Activated T-helper 17 cell treated with anti-CD3 and anti-CD28 coated beads, Interleukin-2, amount 50 U/mL, for 72 hours (primary cell): ENCODE measurements around the gene ABCA4. TPM values are rescaled to one million over a fixed set of nuclear protein-coding genes. Genes with fewer than 3 reads are reported as not detected.

Experiments used
- ATAC-seq: fragments of 150-1000 bp; cut with Tn5 transposase; replicated peaks from 2 replicates; pipeline ENCODE4 v1.10.0; 2021; ENCODE audit warnings: mild to moderate bottlenecking, moderate library complexity
- H3K27ac Mint-ChIP-seq: one replicate; pipeline ENCODE4 v1.8.0; 2022; ENCODE audit warnings: mixed read lengths
- H3K27me3 Mint-ChIP-seq: one replicate; pipeline ENCODE4 v1.8.0; 2022; ENCODE audit warnings: mixed read lengths
- H3K36me3 Mint-ChIP-seq: one replicate; pipeline ENCODE4 v1.8.0; 2022; ENCODE audit warnings: low read depth, mild to moderate bottlenecking, mixed read lengths
- H3K4me1 Mint-ChIP-seq: one replicate; pipeline ENCODE4 v1.8.0; 2022; ENCODE audit warnings: mixed read lengths
- H3K4me3 Mint-ChIP-seq: one replicate; pipeline ENCODE4 v1.8.0; 2022; ENCODE audit warnings: mild to moderate bottlenecking, mixed read lengths
- H3K9me3 Mint-ChIP-seq: one replicate; pipeline ENCODE4 v1.8.0; 2022; ENCODE audit warnings: mixed read lengths
- total RNA-seq, 2 donors: library from RNA; stranded (reverse); gene quantifications; one replicate each; pipeline ENCODE4 v1.2.3, GENCODE V29; 2022

ABCA4 gene
- total RNA-seq, 2 donors from 2014 or later, result not detected

DNA sequence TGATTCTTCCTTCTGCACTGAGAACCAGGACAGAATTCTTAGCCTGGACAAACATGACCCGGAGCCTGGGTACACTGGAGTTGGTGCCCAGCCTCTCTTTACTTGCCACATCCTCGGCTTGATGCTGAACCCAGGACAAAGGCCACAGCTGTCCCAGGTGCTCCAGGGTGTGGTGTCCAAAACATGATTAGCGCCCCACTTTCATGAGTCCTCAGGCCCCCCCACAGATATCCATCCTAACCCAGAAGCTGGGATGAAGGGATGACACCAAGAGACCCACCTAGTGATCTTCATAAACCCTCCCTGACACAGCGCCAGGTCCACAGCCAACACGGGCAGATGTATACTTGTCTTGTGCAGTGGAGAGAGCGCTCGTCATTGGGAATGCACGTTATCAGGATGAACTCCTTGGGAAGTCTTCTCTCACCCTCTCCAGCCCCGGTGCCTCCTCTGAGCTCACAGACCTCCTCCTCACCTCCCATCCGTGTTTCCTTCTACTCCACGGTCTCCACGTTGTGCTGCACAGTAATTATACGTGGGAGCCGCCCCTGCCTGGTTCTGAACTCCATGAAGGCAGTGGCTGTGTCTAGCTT, 3.6 kb downstream of the ABCA4 start:
- Mint-ChIP-seq H3K9me3 (no peaks in the 10 kb centered on the region), H3K27ac (no peak overlapping the region), H3K36me3 (no peaks in the 10 kb centered on the region), H3K4me1 (no peaks in the 10 kb centered on the region), H3K27me3 (peaks cover 24% of the 10 kb centered on the region), H3K4me3 (no peak overlapping the region)
- ATAC-seq, result no peak

DNA sequence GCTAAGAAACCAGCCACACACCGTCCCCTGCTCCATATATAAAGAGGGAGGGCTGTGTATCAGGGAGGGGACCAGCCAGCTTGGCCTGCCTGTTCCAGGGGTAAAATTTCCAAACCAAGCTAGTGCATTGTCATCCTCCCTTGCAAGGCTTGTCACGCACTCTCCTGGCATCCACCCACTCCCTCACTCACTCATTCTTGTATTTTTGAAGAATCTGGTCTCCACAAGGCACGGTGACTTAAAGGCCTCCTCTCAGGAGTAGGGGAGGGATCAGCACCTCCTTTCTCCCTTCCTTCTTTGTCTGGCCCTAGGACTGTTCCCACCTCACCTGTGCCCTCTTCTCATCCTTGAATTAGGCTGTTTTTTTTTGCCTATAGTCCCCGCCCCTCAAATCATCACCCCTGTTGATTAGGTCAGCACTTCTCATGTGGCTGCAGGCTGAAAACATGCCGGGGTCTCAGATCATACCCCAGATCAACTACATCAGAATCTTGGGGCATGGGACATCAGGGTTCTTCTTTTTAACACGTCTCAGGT, 5.0 kb downstream of the ABCA4 start:
- no peak for ATAC-seq
- Mint-ChIP-seq H3K36me3 (no peaks in the 10 kb centered on the region), H3K27me3 (peaks cover 21% of the 10 kb centered on the region), H3K4me3 (no peak overlapping the region), H3K27ac (no peak overlapping the region), H3K4me1 (no peaks in the 10 kb centered on the region), H3K9me3 (no peaks in the 10 kb centered on the region)

DNA sequence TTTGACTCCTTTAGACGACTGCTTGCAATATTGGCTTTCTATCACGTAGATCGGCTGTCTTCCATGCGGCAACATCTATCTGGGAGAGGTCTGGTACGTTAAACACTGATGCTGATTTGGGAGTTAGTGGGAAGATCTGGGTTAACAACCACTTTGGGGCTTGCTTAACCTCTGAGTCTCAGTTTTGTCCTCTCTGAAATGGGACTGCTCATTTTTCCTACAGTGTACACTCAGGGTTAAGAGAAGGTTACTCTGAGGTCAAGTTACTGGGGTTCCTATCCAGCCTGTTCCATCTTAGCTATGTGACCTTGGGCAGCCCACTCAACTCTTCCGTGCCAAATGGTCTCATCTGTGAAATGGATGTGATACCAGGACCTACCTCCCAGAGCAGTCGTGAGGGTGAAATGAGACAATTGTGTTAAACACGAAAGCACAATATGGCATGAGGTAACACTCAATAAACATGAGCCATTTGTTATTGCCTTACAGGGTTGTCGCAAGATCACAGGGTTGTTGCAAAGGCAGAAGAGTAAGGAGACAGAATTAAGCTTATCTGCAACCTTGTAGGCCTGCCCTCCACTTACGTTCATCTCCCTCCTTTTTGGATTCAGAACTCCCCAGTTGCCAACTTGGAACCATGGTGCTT, 5.6 kb downstream of the ABCA4 start:
- Mint-ChIP-seq H3K9me3 (no peaks in the 10 kb centered on the region), H3K4me1 (no peaks in the 10 kb centered on the region), H3K4me3 (no peak overlapping the region), H3K36me3 (no peaks in the 10 kb centered on the region), H3K27me3 (peaks cover 21% of the 10 kb centered on the region), H3K27ac (no peak overlapping the region)
- ATAC-seq, result no peak

DNA sequence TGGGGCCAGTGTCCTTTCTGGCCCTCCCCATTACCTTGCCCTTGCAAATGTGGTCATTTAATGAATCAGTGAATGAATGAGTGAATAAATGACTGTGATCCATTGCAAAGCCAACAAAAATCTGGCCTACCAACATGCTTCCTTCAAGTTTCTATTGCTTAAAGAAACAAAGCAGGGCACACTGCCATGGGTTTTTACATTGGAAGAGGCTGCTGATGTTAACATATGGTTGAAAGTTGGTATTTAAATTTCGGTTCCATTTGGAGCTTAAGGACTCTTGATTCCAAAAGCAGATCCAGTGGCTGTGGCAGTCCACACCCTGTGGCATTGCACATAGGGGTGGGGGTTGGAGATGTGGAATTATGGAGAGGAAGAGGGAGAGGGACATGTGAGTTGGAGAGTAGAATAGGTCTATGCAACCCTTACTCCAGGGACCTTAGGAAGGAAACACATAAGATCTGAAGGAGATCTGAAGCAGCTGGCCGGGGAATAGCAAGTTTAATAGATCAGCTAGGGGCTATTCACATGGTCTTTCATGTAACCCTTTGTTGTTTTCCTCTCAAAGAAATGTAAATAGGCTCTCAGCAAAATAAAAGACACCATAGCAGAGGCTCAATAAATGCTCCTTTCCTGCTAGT, 7.2 kb downstream of the ABCA4 start:
- Mint-ChIP-seq H3K27ac (no peak overlapping the region), H3K9me3 (no peaks in the 10 kb centered on the region), H3K4me3 (no peak overlapping the region), H3K36me3 (no peaks in the 10 kb centered on the region), H3K27me3 (peaks cover 11% of the 10 kb centered on the region), H3K4me1 (no peaks in the 10 kb centered on the region)
- no peak for ATAC-seq

DNA sequence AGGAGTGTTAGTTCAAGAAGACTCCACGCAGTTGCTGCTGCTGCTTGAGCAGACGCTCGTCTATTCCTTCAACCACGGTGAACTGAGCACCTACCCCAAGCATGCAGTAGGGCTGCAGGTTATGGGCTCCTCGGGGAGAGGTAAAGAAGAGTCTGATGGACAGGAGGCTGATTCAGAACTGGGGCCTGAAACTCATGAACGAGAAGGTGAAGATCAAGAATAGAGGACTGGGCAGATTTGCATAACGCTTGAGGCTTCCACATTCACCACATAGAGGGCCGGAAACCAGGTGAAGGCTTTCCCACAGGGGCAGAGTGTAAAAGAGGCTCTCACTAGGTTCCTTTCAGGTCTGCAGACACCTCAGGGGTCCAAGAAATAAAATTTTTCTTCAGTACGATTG, 9.1 kb downstream of the ABCA4 start:
- H3K4me1 Mint-ChIP-seq, result peaks cover 5% of the 10 kb centered on the region
- no peak for ATAC-seq
- H3K27me3 Mint-ChIP-seq, result peaks cover 27% of the 10 kb centered on the region
- no peaks in the 10 kb centered on the region for H3K9me3 Mint-ChIP-seq
- no peak overlapping the region for H3K27ac Mint-ChIP-seq
- no peak overlapping the region for H3K4me3 Mint-ChIP-seq
- no peaks in the 10 kb centered on the region for H3K36me3 Mint-ChIP-seq

DNA sequence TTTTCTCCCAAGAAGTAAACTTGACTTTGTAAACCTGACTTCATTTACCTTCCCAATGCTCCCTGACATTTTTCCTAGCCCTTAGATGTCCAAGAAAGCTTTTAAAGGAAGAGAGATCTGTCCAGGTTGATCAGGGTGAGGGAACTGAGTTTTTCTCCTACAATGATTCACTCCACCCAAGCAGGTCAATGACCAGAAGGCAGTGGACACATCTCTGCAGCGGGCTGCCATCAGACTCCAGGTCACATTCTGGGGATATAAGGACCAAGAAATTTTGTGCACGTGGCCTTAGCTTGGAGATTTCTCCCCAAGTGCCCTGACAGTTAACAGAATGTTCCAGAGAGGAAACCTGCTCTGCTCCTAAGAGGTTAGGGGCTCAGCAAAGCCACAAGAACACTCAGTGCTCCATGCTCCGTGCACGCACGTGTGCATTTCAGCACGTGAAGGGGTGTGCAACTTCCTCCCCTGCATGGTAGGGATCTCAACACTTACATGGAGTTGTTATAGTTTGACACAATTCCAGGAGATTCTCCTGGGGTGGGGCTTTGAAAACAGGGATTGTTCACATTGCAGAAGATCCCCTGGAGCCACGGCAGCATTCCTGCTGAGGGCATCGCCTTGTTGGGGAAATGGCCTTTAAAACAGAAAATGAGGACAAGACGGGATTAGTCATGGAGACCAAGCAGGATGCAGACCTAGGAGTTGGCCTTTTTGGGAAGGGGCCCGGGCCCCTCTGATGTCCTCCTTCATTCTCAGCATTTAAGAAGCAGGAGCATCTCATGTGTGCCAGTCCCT, 9.8 kb downstream of the ABCA4 start:
- Mint-ChIP-seq H3K27me3 (peaks cover 30% of the 10 kb centered on the region), H3K4me1 (peaks cover 5% of the 10 kb centered on the region), H3K4me3 (no peak overlapping the region), H3K36me3 (no peaks in the 10 kb centered on the region), H3K9me3 (no peaks in the 10 kb centered on the region), H3K27ac (no peak overlapping the region)
- ATAC-seq, result no peak

DNA sequence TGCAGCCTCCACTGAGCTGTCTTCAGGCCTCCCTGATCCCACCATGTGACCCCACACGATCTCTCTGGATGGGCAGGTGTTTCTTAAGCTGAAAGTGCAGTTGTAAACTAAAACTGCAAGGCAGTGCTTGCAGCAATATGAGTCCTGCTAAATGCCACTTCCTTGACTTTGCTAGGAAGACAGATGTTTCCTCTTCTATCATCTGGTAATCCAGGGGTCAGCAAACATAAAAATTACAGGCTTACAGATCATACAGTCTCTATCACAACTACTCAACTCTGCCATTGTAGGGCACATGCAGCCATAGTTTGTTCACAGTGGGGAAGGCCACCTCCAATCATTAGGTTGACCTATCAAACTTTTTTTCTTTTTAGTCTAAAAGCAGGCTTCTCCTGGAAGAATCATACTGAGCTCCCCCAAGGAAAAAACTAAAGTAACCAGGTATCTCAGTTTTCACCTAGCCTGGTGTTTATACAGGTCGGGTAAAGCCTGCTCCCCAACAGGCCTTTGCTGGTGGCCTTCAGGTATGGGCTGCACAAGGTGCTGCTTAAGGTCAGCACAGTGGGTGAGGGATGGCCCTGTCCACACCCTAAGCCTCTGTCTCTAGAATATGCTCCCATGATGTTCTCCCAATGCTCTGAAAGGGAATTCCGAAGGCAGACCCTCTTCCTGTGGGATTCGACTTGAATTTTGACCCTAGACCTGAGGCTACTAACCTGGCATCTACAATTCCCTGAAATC, 10.8 kb downstream of the ABCA4 start:
- Mint-ChIP-seq H3K36me3 (no peaks in the 10 kb centered on the region), H3K27me3 (peaks cover 27% of the 10 kb centered on the region), H3K9me3 (no peaks in the 10 kb centered on the region), H3K4me3 (no peak overlapping the region), H3K27ac (no peak overlapping the region), H3K4me1 (peaks cover 5% of the 10 kb centered on the region)
- no peak for ATAC-seq

DNA sequence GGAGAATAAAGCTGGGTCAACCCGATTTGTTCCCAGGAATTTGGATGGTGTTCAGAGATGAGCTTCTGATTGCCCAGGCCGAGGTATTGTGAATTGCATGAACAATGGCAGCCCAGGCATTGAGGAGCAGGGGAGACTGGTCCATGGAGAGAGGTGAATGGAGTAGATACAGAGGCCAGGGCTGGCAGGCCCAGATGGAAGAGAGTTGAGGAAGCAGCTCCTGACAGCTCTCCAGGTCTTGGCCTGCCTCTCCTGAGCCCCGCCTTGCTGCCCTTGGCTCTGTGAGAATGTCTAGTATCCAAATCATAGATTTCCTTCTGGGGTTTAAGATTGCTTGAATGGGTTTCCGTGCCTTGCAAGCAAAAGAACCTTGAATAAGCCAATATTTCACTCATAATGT, 11.5 kb downstream of the ABCA4 start:
- peaks cover 28% of the 10 kb centered on the region for H3K27me3 Mint-ChIP-seq
- H3K4me3 Mint-ChIP-seq, result no peak overlapping the region
- no peak overlapping the region for H3K27ac Mint-ChIP-seq
- H3K9me3 Mint-ChIP-seq, result no peaks in the 10 kb centered on the region
- no peak for ATAC-seq
- H3K4me1 Mint-ChIP-seq, result peaks cover 10% of the 10 kb centered on the region
- no peaks in the 10 kb centered on the region for H3K36me3 Mint-ChIP-seq

DNA sequence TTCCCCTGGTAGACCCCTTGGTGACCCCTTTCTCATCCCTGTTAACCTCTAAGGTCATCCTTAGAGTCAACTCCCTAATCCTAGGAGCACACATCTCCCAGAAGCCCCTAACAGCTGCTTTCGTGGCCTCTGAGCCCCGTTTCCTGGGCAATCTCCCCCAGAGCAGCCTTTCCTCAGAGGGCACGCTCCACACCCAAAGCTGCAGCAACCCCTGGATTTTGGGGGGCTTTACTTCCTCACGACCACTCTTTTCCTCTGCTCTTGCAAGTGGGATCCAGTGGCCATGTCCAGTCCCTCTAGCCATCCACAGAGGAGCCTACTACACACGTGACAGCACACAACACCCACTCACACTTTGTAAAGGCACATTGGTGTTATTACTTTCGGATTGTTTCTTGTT, 13.8 kb downstream of the ABCA4 start:
- H3K36me3 Mint-ChIP-seq, result no peaks in the 10 kb centered on the region
- no peak overlapping the region for H3K27ac Mint-ChIP-seq
- peaks cover 34% of the 10 kb centered on the region for H3K27me3 Mint-ChIP-seq
- peaks cover 10% of the 10 kb centered on the region for H3K4me1 Mint-ChIP-seq
- no peak for ATAC-seq
- no peaks in the 10 kb centered on the region for H3K9me3 Mint-ChIP-seq
- no peak overlapping the region for H3K4me3 Mint-ChIP-seq

DNA sequence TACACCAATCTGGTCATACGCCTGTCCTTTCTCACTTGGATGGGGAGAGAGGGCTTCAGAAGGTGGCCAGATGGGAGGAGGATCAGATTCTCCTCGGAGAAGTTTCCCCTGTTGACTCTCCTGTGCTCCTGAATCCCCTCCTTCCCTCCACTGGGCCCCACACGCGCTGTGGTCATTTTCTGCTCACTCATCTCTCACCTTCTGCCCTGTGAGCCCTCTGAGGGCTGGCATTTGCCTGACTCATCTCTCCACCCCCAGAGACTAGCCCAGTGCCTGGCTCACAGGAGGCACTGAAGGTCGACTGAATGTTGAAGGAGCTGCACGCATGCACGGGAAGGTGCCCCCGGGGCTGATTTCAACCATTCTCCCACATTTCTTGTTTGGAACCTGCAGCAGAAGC, 14.2 kb downstream of the ABCA4 start:
- Mint-ChIP-seq H3K9me3 (no peaks in the 10 kb centered on the region), H3K27ac (no peak overlapping the region), H3K4me3 (no peak overlapping the region), H3K36me3 (no peaks in the 10 kb centered on the region), H3K27me3 (peaks cover 33% of the 10 kb centered on the region), H3K4me1 (peaks cover 10% of the 10 kb centered on the region)
- no peak for ATAC-seq

DNA sequence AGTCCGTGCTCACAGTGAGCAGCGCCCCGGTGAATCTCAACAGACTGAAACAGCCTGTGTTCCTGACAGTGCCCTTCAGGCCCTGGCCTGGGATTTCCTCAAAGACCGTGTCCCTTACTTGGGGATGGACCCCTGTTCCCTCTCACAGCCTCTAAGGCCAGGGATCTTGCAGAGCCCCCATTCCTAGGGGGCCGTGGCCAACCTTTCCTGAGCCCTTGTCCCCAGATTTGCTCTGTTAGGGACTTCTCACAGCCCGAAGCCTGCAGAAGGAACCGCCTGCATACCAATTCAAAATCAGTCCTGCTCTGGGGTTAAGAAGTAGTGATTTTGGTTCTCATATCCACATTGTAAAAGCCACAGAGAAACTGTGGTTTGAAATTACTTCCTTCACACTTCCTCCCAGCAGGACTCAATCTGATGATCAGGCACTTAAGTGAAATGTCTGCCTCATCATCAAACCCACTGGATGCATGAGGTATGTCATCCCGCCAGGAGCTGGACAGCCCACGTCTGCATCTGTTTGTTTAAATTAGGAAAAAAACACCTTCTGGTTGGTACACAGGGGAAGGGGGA, 14.9 kb downstream of the ABCA4 start:
- Mint-ChIP-seq H3K4me3 (no peak overlapping the region), H3K36me3 (no peaks in the 10 kb centered on the region), H3K9me3 (no peaks in the 10 kb centered on the region), H3K4me1 (peaks cover 10% of the 10 kb centered on the region), H3K27me3 (peaks cover 31% of the 10 kb centered on the region), H3K27ac (no peak overlapping the region)
- peak; percentile 29 for ATAC-seq

DNA sequence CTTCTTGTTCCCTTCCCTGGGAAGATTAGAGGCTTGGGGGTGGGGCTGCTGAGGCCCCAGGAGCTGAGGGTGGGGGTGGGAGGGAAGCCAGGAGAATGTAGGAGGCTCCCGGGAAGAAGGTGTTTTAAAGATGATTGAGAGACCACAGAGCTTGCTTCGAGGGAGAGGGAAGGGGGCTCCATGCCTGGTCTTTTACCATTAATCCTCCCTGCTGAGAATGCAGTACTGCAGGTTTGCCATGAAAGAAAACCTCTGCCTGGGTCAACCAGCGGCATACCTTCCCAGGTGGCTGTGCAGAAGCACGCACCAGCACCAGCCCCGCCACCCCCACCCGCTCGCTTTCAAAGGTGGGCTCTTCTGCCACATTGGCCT, 15.4 kb downstream of the ABCA4 start:
- ATAC-seq, result no peak
- H3K4me3 Mint-ChIP-seq, result no peak overlapping the region
- H3K27ac Mint-ChIP-seq, result no peak overlapping the region
- no peaks in the 10 kb centered on the region for H3K36me3 Mint-ChIP-seq
- H3K9me3 Mint-ChIP-seq, result no peaks in the 10 kb centered on the region
- peaks cover 33% of the 10 kb centered on the region for H3K27me3 Mint-ChIP-seq
- peaks cover 10% of the 10 kb centered on the region for H3K4me1 Mint-ChIP-seq

DNA sequence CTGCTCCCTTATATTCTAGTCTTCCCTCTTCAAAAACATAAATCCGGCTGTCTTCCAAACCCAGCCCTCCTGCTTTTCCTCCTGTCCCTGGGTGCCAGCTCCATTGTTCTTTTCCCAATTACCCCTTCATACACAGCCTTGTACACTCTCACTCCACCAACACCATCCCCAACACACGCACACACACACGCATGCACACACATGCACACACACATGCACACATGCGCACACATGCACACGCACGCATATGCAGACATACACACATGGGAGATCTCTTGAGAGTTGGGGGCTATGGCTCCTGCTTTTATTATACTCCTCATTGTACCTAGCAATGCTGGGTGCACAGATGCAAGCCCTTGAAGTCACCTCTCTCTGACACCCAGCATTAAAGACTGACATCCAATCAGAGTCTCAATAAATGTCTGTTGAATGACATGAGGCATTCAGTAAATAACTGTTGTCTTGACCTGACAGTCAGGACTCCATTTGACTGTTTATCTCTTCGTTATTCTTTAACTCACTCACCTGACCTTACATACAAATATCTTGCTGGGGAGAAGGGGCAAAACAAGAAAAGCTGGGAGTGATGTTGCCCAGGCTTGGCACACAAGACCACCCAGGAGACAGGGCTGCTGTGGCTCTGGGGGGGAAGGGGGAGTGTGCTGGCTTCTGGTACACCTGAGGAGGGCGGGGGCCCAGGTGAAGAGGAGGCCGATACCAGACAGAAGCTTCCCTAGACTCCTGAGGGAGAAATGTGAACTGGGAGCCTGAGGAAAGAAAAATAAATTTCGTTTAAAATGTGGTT, 16.0 kb downstream of the ABCA4 start:
- Mint-ChIP-seq H3K9me3 (no peaks in the 10 kb centered on the region), H3K36me3 (no peaks in the 10 kb centered on the region), H3K27ac (no peak overlapping the region), H3K4me1 (peaks cover 10% of the 10 kb centered on the region), H3K27me3 (peaks cover 36% of the 10 kb centered on the region), H3K4me3 (no peak overlapping the region)
- no peak for ATAC-seq
